ENCODE data around the gene SLC12A5. TPM values are rescaled to one million over a fixed set of nuclear protein-coding genes. Genes with fewer than 3 reads are reported as not detected.
"Not testable (repeated sequence)": the region's sequence is repeated elsewhere in the genome, so short reads cannot be mapped to it uniquely, and the experiment has no call there.

The SLC12A5 gene
- total RNA-seq, 1 experiment from 2014 or later, result 20.9 TPM

GRCh38 chr20:45985573-45985972 is 43.4 kb upstream of the SLC12A5 start:
- Histone ChIP-seq H3K27me3 (replicated peaks; ENCODE audit: insufficient read depth, low read depth, low read length, poor library complexity) (no peaks in the 10 kb centered on the region), H3K9me3 (ENCODE audit: low read depth, low read length, poor library complexity, severe bottlenecking) (no peaks in the 10 kb centered on the region), H3K4me1 (ENCODE audit: insufficient read depth, low read length, poor library complexity, severe bottlenecking) (no peaks in the 10 kb centered on the region), H3K4me3 (ENCODE audit: low read depth, low read length, poor library complexity, severe bottlenecking) (no peak overlapping the region), H3K27ac (ENCODE audit: low read depth, low read length, poor library complexity, severe bottlenecking) (no peak overlapping the region), H3K36me3 (ENCODE audit: insufficient read depth, low read length, poor library complexity, severe bottlenecking) (no peaks in the 10 kb centered on the region)
- no TSS peak for BruUV-seq (replicated peaks)
- TF ChIP-seq EZH2 (IDR thresholded peaks at IDR 0.05; ENCODE audit: borderline replicate concordance, low read depth, low read length, poor library complexity, severe bottlenecking), result no peak
- TF ChIP-seq, protein P1, sequence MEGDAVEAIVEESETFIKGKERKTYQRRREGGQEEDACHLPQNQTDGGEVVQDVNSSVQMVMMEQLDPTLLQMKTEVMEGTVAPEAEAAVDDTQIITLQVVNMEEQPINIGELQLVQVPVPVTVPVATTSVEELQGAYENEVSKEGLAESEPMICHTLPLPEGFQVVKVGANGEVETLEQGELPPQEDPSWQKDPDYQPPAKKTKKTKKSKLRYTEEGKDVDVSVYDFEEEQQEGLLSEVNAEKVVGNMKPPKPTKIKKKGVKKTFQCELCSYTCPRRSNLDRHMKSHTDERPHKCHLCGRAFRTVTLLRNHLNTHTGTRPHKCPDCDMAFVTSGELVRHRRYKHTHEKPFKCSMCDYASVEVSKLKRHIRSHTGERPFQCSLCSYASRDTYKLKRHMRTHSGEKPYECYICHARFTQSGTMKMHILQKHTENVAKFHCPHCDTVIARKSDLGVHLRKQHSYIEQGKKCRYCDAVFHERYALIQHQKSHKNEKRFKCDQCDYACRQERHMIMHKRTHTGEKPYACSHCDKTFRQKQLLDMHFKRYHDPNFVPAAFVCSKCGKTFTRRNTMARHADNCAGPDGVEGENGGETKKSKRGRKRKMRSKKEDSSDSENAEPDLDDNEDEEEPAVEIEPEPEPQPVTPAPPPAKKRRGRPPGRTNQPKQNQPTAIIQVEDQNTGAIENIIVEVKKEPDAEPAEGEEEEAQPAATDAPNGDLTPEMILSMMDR (conservative IDR thresholded peaks at IDR 0.05; ENCODE audit: low read depth, low read length), result 0 out of 2 replicates have a peak, but pooled peaks have one; percentile 29
- intact Hi-C loops (cut with micrococcal nuclease; ENCODE audit: unreplicated experiment), result no loop called here
- DNase-seq (ENCODE audit: low spot score), result no peak
- POLR2A ChIA-PET (ENCODE audit: low non-redundant PET), result no interaction called here
- CTCF ChIA-PET, result interaction anchor here (1.5 to 2.6 kb wide), 2 partner anchors 9 to 15 kb away, joined by 3 to 18 read pairs; no protein-coding TSS in a partner anchor

DNA sequence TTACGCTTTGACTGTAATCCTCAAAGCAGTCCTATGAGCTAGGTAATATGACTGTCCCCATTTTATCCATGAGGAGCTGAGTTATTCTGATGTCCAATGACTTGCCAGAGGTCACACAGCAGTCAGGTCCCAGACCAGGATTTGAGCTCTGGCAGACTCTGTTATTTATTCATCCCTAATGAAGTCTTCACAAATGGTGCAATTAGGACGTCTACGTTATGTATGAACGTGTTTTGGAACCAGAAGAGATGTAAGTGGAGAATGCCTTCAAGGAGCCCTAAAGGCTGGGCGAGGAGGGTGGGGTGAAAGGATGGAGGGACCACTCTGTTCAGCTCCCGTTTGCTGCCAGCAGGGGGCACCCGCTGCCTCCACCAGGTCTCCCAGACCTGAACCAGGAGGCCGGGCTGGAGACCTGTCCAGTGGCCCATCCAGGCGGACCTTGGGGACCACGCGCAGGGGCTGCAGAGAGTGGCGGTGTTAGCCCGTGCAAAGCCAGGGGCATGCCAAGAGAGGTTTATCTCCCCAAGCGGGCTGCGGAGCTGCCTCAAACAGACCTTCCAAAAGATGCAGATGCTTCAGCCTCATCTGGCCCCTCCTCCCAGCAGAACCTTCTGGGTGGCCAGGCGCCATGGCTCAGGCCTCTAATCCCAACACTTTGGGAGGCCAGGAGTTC is 41.8 kb upstream of the SLC12A5 start:
- TF ChIP-seq EZH2 (IDR thresholded peaks at IDR 0.05; ENCODE audit: borderline replicate concordance, low read depth, low read length, poor library complexity, severe bottlenecking), result no peak
- TF ChIP-seq, protein P1 (conservative IDR thresholded peaks at IDR 0.05; ENCODE audit: low read depth, low read length), result peak; percentile 97
- no TSS peak for BruUV-seq (replicated peaks)
- no peaks in the 10 kb centered on the region for H3K9me3 ChIP-seq (ENCODE audit: low read depth, low read length, poor library complexity, severe bottlenecking)

DNA sequence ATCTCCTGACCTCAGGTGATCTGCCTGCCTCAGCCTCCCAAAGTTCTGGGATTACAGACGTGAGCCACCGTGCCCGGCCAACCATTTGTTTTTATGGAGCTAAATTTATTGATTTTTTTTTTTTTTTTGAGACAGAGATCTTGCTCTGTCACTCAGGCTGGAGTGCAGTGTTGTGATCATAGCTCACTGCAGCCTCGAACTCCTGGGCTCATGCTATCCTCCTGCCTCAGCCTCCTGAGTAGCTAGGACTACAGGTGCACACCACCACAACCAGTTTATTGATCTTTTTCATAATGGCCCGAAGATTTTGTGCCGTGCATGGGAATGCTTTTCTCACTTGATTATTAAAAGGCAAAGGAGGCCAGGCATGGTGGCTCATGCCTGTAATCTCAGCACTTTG is 40.2 kb upstream of the SLC12A5 start:
- DNase-seq (ENCODE audit: low spot score); POLR2A ChIA-PET (ENCODE audit: low non-redundant PET); H3K27me3 ChIP-seq (replicated peaks; ENCODE audit: insufficient read depth, low read depth, low read length, poor library complexity); H3K4me1 ChIP-seq (ENCODE audit: insufficient read depth, low read length, poor library complexity, severe bottlenecking); H3K4me3 ChIP-seq (ENCODE audit: low read depth, low read length, poor library complexity, severe bottlenecking); H3K27ac ChIP-seq (ENCODE audit: low read depth, low read length, poor library complexity, severe bottlenecking); H3K36me3 ChIP-seq (ENCODE audit: insufficient read depth, low read length, poor library complexity, severe bottlenecking); intact Hi-C loops (cut with micrococcal nuclease; ENCODE audit: unreplicated experiment); BruUV-seq (replicated peaks); H3K9me3 ChIP-seq (ENCODE audit: low read depth, low read length, poor library complexity, severe bottlenecking): not testable (repeated sequence)
- CTCF ChIA-PET, result interaction anchor here (0.6 to 0.7 kb wide), 2 partner anchors 132 to 358 kb away, joined by 8 to 14 read pairs; no protein-coding TSS in a partner anchor

More for the DNA sequence above, 41.8 kb upstream of the SLC12A5 start:
- H3K4me3 ChIP-seq (ENCODE audit: low read depth, low read length, poor library complexity, severe bottlenecking), result no peak overlapping the region
- DNase-seq (ENCODE audit: low spot score), result peak; percentile 77
- no peaks in the 10 kb centered on the region for H3K27me3 ChIP-seq (replicated peaks; ENCODE audit: insufficient read depth, low read depth, low read length, poor library complexity)
- intact Hi-C loops (cut with micrococcal nuclease; ENCODE audit: unreplicated experiment), result no loop called here
- no peaks in the 10 kb centered on the region for H3K36me3 ChIP-seq (ENCODE audit: insufficient read depth, low read length, poor library complexity, severe bottlenecking)
- H3K27ac ChIP-seq (ENCODE audit: low read depth, low read length, poor library complexity, severe bottlenecking), result no peak overlapping the region
- CTCF ChIA-PET, result interaction anchor here (0.6 to 2.6 kb wide), 13 partner anchors 8 to 496 kb away, joined by 3 to 18 read pairs (median 5); no protein-coding TSS in a partner anchor
- no peaks in the 10 kb centered on the region for H3K4me1 ChIP-seq (ENCODE audit: insufficient read depth, low read length, poor library complexity, severe bottlenecking)
- POLR2A ChIA-PET (ENCODE audit: low non-redundant PET), result no interaction called here

- no peak overlapping the region for H3K4me3 ChIP-seq (ENCODE audit: low read depth, low read length, poor library complexity, severe bottlenecking)
- peaks cover 20% of the 10 kb centered on the region for H3K4me1 ChIP-seq (ENCODE audit: insufficient read depth, low read length, poor library complexity, severe bottlenecking)
- TF ChIP-seq, protein P1 (conservative IDR thresholded peaks at IDR 0.05; ENCODE audit: low read depth, low read length), result no peak
- no peak for TF ChIP-seq EZH2 (IDR thresholded peaks at IDR 0.05; ENCODE audit: borderline replicate concordance, low read depth, low read length, poor library complexity, severe bottlenecking)
- ChIA-PET POLR2A (ENCODE audit: low non-redundant PET) (no interaction called here), CTCF (no interaction called here)
- H3K36me3 ChIP-seq (ENCODE audit: insufficient read depth, low read length, poor library complexity, severe bottlenecking), result no peaks in the 10 kb centered on the region
- H3K9me3 ChIP-seq (ENCODE audit: low read depth, low read length, poor library complexity, severe bottlenecking), result no peaks in the 10 kb centered on the region
- BruUV-seq (replicated peaks), result no TSS peak
- no peak overlapping the region for H3K27ac ChIP-seq (ENCODE audit: low read depth, low read length, poor library complexity, severe bottlenecking)
- no peak for DNase-seq (ENCODE audit: low spot score)
- intact Hi-C loops (cut with micrococcal nuclease; ENCODE audit: unreplicated experiment), result no loop called here
- H3K27me3 ChIP-seq (replicated peaks; ENCODE audit: insufficient read depth, low read depth, low read length, poor library complexity), result no peaks in the 10 kb centered on the region
These were observed 37.4 kb upstream of the SLC12A5 start for GRCh38 chr20:45991616-45992015.
